ENCODE measurements around the gene ARMCX6. TPM values are rescaled to one million over a fixed set of nuclear protein-coding genes. Genes with fewer than 3 reads are reported as not detected.

ARMCX6 gene
- 24.9 and 31.8 TPM in 2 replicates for total RNA-seq

GRCh38 chrX:101617211-101618191 is at the start of gene ARMCX6:
Gene ARMCX6, minus strand, starts transcription at chrX:101618000. Its CDS starts 1,380 bp downstream, at chrX:101616620.

GRCh38 chrX:101659601-101660063 is 41.8 kb upstream of the ARMCX6 start, which contains the start of gene ARMCX2:
Gene ARMCX2, minus strand, starts transcription at chrX:101659850. Its CDS starts 2,262 bp downstream, at chrX:101657588.

Small RNA genes within 50 kb of the gene (small RNA-seq; reads per million reads assigned to genes)
- gene RNU6-30P (ENCODE audit: low replicate concordance), result 1.4 reads per million, percentile 58 among the genes with 10 or more reads in this experiment

Other genes starting within 250 kb of the ARMCX6 start
- not detected in 2 replicates for gene BTK, start 231.8 kb downstream of the ARMCX6 start, total RNA-seq
- gene RPL36A, start 227.0 kb downstream of the ARMCX6 start, total RNA-seq, result 295 and 656 TPM in 2 replicates
- 38.7 and 55.1 TPM in 2 replicates for gene GLA, start 210.1 kb downstream of the ARMCX6 start, total RNA-seq
- gene HNRNPH2, start 209.8 kb downstream of the ARMCX6 start, total RNA-seq, result 50.5 and 58.6 TPM in 2 replicates
- 2.2 and 3.3 TPM in 2 replicates for gene ARMCX4, start 132.5 kb downstream of the ARMCX6 start, total RNA-seq
- 27.6 and 36.3 TPM in 2 replicates for gene ARMCX1, start 67.5 kb downstream of the ARMCX6 start, total RNA-seq
- 36.9 and 85.8 TPM in 2 replicates for gene ARMCX3, start 5.2 kb upstream of the ARMCX6 start, total RNA-seq
- gene ARMCX2, start 41.9 kb upstream of the ARMCX6 start, total RNA-seq, result 48.1 and 68.6 TPM in 2 replicates

Data from placental pericyte (primary cell).